ENCODE measurements around the gene MYO5C. TPM values are rescaled to one million over a fixed set of nuclear protein-coding genes. Genes with fewer than 3 reads are reported as not detected.

MYO5C gene
- total and polyA plus RNA-seq, 2 of the 8 experiments (the other 6 are each of a cell fraction or from before 2014, with no cell fraction given), result 8.2 to 26.7 TPM

- CTCF ChIA-PET (ENCODE audit: partially characterized antibody), result interaction anchor here (0.8 to 2.0 kb wide), 5 partner anchors 7 to 129 kb away, joined by 3 to 5 read pairs (median 4); no protein-coding TSS in a partner anchor
- POLR2A ChIA-PET (ENCODE audit: partially characterized antibody), result interaction anchor here (1.7 kb wide), 1 partner anchor 484 kb away, joined by 3 read pairs; no protein-coding TSS in a partner anchor
- Histone ChIP-seq H2AK5ac (ENCODE audit: low read depth, low read length) (no peak overlapping the region), H3K4me1 (replicated peaks in 1 of 4; ENCODE audit: control insufficient read depth in 3 of 4, insufficient read depth in 4 of 4, low read length in 3 of 4) (peaks cover 12 to 22% (median 16%) of the 10 kb centered on the region in 4 experiments), H3K18ac (ENCODE audit: extremely low read depth, low read length) (no peak overlapping the region), H3K9ac (replicated peaks in 1 of 4; ENCODE audit: extremely low read depth in 1 of 4, low read depth in 3 of 4, low read length in 3 of 4) (no peak overlapping the region), H4K5ac (ENCODE audit: insufficient read length, low read depth, low read length) (no peak overlapping the region), H2BK15ac (ENCODE audit: low read length) (no peak overlapping the region), H2BK20ac (ENCODE audit: low read length) (no peak overlapping the region), H3K79me2 (ENCODE audit: control insufficient read depth in 1 of 2, insufficient read depth in 2 of 2, low read length in 2 of 2) (no peaks in the 10 kb centered on the region), H3K27me3 (replicated peaks in 1 of 4; ENCODE audit: control insufficient read depth in 3 of 4, extremely low read depth in 1 of 4, insufficient read depth in 3 of 4, low read length in 3 of 4) (no peaks in the 10 kb centered on the region), H3K27ac (ENCODE audit: low read depth, low read length) (no peak overlapping the region), H4K8ac (ENCODE audit: extremely low read depth, insufficient read depth, low read length) (no peak overlapping the region), H3K56ac (replicated peaks; ENCODE audit: insufficient read length, low read depth, low read length) (no peak overlapping the region), H3K4ac (replicated peaks; ENCODE audit: insufficient read length, low read depth, low read length) (no peak overlapping the region), H3K23me2 (ENCODE audit: low read depth, low read length) (no peaks in the 10 kb centered on the region), H3K79me1 (ENCODE audit: low read depth, low read length) (peaks cover 4% of the 10 kb centered on the region; the same call in 1 of the 2 replicates), H4K20me1 (replicated peaks in 1 of 2; ENCODE audit: control insufficient read depth in 1 of 2, insufficient read depth in 2 of 2, low read length in 2 of 2) (no peaks in the 10 kb centered on the region), H2AFZ (ENCODE audit: low read length) (no peak overlapping the region), H2BK120ac (replicated peaks; ENCODE audit: low read depth, low read length) (no peak overlapping the region), H2BK5ac (ENCODE audit: low read depth, low read length) (0 out of 2 replicates have a peak overlapping the region, but pooled peaks have one; percentile 8), H3K36me3 (ENCODE audit: control insufficient read depth in 2 of 4, insufficient read depth in 4 of 4, low read length in 3 of 4) (peaks cover 0 to 33% (median 5%) of the 10 kb centered on the region in 4 experiments; a peak in 6 of 8 replicates), H3K9me3 (ENCODE audit: insufficient read depth in 2 of 2, low read depth in 1 of 2, low read length in 1 of 2) (no peaks in the 10 kb centered on the region), H3K4me3 (ENCODE audit: extremely low read depth in 1 of 4, insufficient read depth in 2 of 4, low read depth in 3 of 4, low read length in 4 of 4) (no peak overlapping the region), H3K4me2 (ENCODE audit: insufficient read depth in 1 of 2, low read depth in 2 of 2, low read length in 2 of 2) (no peak overlapping the region), H4K91ac (replicated peaks; ENCODE audit: insufficient read length, low read length) (no peak overlapping the region), H3K23ac (ENCODE audit: insufficient read length) (no peak overlapping the region), H3K14ac (ENCODE audit: insufficient read length) (no peak overlapping the region), H2BK12ac (ENCODE audit: low read depth, low read length) (peak overlapping the region; percentile 75)
- TF ChIP-seq KDM4A (IDR thresholded peaks at IDR 0.05; ENCODE audit: low read depth, low read length, severe bottlenecking) (no peak), CEBPB (IDR thresholded peaks at IDR 0.05; ENCODE audit: low read depth, low read length) (no peak), FOSL1 (IDR thresholded peaks at IDR 0.05; ENCODE audit: insufficient read depth, low read depth, low read length) (no peak)
- TF ChIP-seq, protein P1, sequence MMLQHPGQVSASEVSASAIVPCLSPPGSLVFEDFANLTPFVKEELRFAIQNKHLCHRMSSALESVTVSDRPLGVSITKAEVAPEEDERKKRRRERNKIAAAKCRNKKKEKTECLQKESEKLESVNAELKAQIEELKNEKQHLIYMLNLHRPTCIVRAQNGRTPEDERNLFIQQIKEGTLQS (IDR thresholded peaks at IDR 0.05; ENCODE audit: insufficient read depth, low read depth, low read length), result no peak
- no peak for DNase-seq (ENCODE audit: low read depth in 1 of 2, low spot score in 2 of 2)
- 86% methylated on average over 11 of the region's 11 CpGs; no CpG with 5 or more reads in 1 of the 2 experiments for WGBS, 2 experiments (ENCODE audit: extremely low coverage in 1 of 2, insufficient coverage in 1 of 2, insufficient read length in 1 of 2, insufficient replicate concordance in 2 of 2, low coverage in 1 of 2, low lambda C conversion rate in 2 of 2, missing lambda C conversion rate in 1 of 2)
- no peak for FAIRE-seq
Measured at GRCh38 chr15:52263563-52264282, 31.9 kb downstream of the MYO5C start.

All from H1 (cell line).